ENCODE measurements around the gene BPHL.
"Not testable (repeated sequence)": the region's sequence is repeated elsewhere in the genome, so short reads cannot be mapped to it uniquely, and the experiment has no call there.

DNA sequence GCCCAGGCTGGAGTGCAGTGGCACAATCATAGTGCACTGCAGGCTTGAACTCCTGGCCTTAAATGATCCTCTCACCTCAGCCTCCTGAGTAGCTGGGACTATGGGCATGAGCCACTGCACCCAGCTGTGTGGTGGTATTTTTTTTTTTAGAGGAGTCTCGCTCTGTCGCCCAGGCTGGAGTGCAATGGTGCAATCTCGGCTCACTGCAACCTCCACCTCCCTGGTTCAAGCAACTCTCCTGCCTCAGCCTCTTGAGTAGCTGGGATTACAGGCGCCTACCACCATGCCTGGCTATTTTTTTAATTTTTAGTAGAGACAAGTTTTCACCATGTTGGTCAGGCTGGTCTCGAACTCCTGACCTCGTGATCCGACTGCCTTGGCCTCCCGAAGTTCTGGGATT is 39.6 kb upstream of the BPHL start:
- TF ChIP-seq USF1 (IDR thresholded peaks at IDR 0.05; ENCODE audit: borderline replicate concordance, low read depth); EZH2phosphoT487 (IDR thresholded peaks at IDR 0.05; ENCODE audit: borderline replicate concordance, low read depth); POLR2AphosphoS5 (IDR thresholded peaks at IDR 0.05; ENCODE audit: low read depth, low read length); TAF1 (IDR thresholded peaks at IDR 0.05; ENCODE audit: borderline replicate concordance, low read depth, low read length); EP300 (IDR thresholded peaks at IDR 0.05; ENCODE audit: borderline replicate concordance in 1 of 2, low read depth in 1 of 2, low read length in 1 of 2); USF2 (IDR thresholded peaks at IDR 0.05; ENCODE audit: borderline replicate concordance, low read depth, low read length): not testable (repeated sequence)
- TF ChIP-seq, protein P1, sequence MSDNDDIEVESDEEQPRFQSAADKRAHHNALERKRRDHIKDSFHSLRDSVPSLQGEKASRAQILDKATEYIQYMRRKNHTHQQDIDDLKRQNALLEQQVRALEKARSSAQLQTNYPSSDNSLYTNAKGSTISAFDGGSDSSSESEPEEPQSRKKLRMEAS (IDR thresholded peaks at IDR 0.05; ENCODE audit: low read depth): not testable (repeated sequence)

Measured in SK-N-SH (cell line).